ENCODE data around the gene ARMC7. TPM values are rescaled to one million over a fixed set of nuclear protein-coding genes. Genes with fewer than 3 reads are reported as not detected.
A peak's percentile ranks its signal among the peaks of the same experiment; 100 is the strongest.

ARMC7 gene
- total and polyA plus RNA-seq, 2 donors (not counting 1 experiment from before 2014, with no cell fraction given), result 10.4 to 15.9 TPM

DNA sequence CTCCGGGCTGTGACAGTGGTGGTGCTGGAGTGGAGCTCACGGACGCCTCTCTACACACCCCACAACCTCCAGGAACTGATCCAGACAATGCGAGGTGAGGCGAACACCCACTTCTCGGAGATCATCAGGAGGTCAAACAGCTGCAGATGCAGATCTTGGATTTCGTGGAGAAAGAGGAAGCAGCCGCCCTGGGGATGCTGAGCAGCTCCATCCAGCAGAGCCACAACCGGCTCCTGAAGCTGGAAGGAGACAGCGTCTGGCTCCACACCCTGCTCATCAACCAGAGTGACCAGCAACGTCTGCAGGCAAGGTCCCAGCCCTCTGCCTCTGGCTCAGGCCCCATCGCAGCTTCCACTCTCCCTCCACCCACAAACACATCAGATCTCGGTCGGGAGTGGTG lies 35.2 kb upstream of the ARMC7 start:
- Histone ChIP-seq H3K36me3 (replicated peaks in 1 of 2; ENCODE audit: control extremely low read depth in 1 of 2, control insufficient read depth in 1 of 2, extremely low read depth in 1 of 2, insufficient read depth in 2 of 2, low read length in 1 of 2) (no peaks in the 10 kb centered on the region), H3K4me1 (ENCODE audit: control insufficient read depth in 2 of 2, insufficient read depth in 2 of 2, low read length in 2 of 2) (peaks cover 21 to 27% of the 10 kb centered on the region in 2 donors), H3K79me2 (ENCODE audit: control insufficient read depth, insufficient read depth, low read length) (no peaks in the 10 kb centered on the region), H3K4me2 (replicated peaks; ENCODE audit: low read depth, low read length, poor library complexity, severe bottlenecking) (no peak overlapping the region), H4K20me1 (ENCODE audit: control insufficient read depth, insufficient read depth, low read length, poor library complexity, severe bottlenecking) (no peaks in the 10 kb centered on the region), H3K9ac (ENCODE audit: low read length) (no peak overlapping the region), H3K4me3 (ENCODE audit: control extremely low read depth in 1 of 5, extremely low read depth in 1 of 5, insufficient read depth in 1 of 5, low read depth in 2 of 5, low read length in 4 of 5) (no peak overlapping the region), H3K27ac (ENCODE audit: low read length in 2 of 2) (no peak overlapping the region), H3K9me3 (ENCODE audit: control extremely low read depth in 1 of 3, control insufficient read depth in 2 of 3, insufficient read depth in 1 of 3, low read length in 2 of 3) (no peaks in the 10 kb centered on the region), H3K27me3 (replicated peaks in 1 of 4; ENCODE audit: control extremely low read depth in 1 of 4, control insufficient read depth in 3 of 4, insufficient read depth in 4 of 4, low read length in 3 of 4) (no peaks in the 10 kb centered on the region), H2AFZ (ENCODE audit: insufficient read depth, low read depth, low read length, poor library complexity, severe bottlenecking) (no peak overlapping the region)
- H3K9me3 Mint-ChIP-seq (ENCODE audit: insufficient read depth), result no peaks in the 10 kb centered on the region
- CTCF ChIA-PET, result interaction anchor here (1.2 to 1.3 kb wide), 2 partner anchors 39 to 127 kb away, joined by 3 to 4 read pairs; no protein-coding TSS in a partner anchor
- DNase-seq (no peak), ATAC-seq (ENCODE audit: low read depth) (no peak)
- POLR2A ChIA-PET, result no interaction called here
- H3K27me3 Mint-ChIP-seq, result no peaks in the 10 kb centered on the region
- intact Hi-C loops (cut with micrococcal nuclease), result no loop called here
- no peak overlapping the region for H3K4me3 Mint-ChIP-seq
- 94% methylated on average over 13 of the region's 14 CpGs for WGBS (ENCODE audit: insufficient coverage)
- H3K27ac Mint-ChIP-seq, result no peak overlapping the region
- peaks cover 22% of the 10 kb centered on the region for H3K4me1 Mint-ChIP-seq
- TF ChIP-seq EZH2 (IDR thresholded peaks at IDR 0.05; ENCODE audit: borderline replicate concordance, insufficient read depth, low read depth, low read length, poor library complexity, severe bottlenecking), result no peak
- TF ChIP-seq, protein P1, sequence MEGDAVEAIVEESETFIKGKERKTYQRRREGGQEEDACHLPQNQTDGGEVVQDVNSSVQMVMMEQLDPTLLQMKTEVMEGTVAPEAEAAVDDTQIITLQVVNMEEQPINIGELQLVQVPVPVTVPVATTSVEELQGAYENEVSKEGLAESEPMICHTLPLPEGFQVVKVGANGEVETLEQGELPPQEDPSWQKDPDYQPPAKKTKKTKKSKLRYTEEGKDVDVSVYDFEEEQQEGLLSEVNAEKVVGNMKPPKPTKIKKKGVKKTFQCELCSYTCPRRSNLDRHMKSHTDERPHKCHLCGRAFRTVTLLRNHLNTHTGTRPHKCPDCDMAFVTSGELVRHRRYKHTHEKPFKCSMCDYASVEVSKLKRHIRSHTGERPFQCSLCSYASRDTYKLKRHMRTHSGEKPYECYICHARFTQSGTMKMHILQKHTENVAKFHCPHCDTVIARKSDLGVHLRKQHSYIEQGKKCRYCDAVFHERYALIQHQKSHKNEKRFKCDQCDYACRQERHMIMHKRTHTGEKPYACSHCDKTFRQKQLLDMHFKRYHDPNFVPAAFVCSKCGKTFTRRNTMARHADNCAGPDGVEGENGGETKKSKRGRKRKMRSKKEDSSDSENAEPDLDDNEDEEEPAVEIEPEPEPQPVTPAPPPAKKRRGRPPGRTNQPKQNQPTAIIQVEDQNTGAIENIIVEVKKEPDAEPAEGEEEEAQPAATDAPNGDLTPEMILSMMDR (IDR thresholded peaks at IDR 0.05), result no peak

DNA sequence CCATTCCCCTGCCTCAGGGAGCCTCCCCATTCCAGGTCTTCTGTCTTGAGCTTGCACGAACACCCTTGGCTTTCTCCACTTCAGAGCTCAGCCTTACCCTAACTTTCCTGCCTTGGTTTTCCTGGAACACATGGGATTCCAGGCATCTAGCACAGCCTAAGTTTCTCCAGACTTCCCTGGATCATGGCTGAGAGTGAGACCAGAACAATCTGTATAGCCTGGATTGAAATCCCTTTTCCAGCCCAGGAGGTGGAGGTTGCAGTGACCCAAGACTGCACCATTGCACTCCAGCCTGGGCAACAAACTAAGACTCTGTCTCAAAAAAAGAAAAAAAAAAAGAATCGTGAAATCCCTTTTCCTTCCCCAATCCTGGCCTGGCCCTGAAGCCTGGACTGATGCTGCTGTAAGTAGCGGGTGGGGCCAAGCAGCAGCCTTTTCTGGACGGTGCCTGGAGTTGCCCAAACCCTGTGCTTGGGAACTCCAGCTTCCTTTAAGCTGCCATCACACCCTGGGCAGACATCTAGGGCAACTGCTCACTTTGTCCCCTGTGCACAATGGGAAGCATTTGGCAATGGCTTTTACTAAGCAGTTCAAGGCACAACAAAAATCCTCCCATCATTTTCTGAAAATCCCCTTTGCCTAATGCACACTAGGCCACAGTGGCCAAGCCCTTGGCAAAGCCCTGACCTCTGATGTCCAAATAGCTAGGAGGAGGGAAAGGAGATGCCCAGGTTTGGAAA lies 34.0 kb upstream of the ARMC7 start:
- Histone ChIP-seq H2AFZ (ENCODE audit: insufficient read depth, low read depth, low read length, poor library complexity, severe bottlenecking) (no peak overlapping the region), H3K4me1 (ENCODE audit: control insufficient read depth in 2 of 2, insufficient read depth in 2 of 2, low read length in 2 of 2) (peaks cover 21 to 34% of the 10 kb centered on the region in 2 donors), H3K79me2 (ENCODE audit: control insufficient read depth, insufficient read depth, low read length) (no peaks in the 10 kb centered on the region), H3K9ac (ENCODE audit: low read length) (no peak overlapping the region), H4K20me1 (ENCODE audit: control insufficient read depth, insufficient read depth, low read length, poor library complexity, severe bottlenecking) (no peaks in the 10 kb centered on the region), H3K4me3 (ENCODE audit: control extremely low read depth in 1 of 5, extremely low read depth in 1 of 5, insufficient read depth in 1 of 5, low read depth in 2 of 5, low read length in 4 of 5) (no peak overlapping the region), H3K36me3 (replicated peaks in 1 of 2; ENCODE audit: control extremely low read depth in 1 of 2, control insufficient read depth in 1 of 2, extremely low read depth in 1 of 2, insufficient read depth in 2 of 2, low read length in 1 of 2) (no peaks in the 10 kb centered on the region), H3K27me3 (replicated peaks in 1 of 4; ENCODE audit: control extremely low read depth in 1 of 4, control insufficient read depth in 3 of 4, insufficient read depth in 4 of 4, low read length in 3 of 4) (no peaks in the 10 kb centered on the region), H3K27ac (ENCODE audit: low read length in 2 of 2) (no peak overlapping the region), H3K9me3 (ENCODE audit: control extremely low read depth in 1 of 3, control insufficient read depth in 2 of 3, insufficient read depth in 1 of 3, low read length in 2 of 3) (no peaks in the 10 kb centered on the region), H3K4me2 (replicated peaks; ENCODE audit: low read depth, low read length, poor library complexity, severe bottlenecking) (no peak overlapping the region)
- Mint-ChIP-seq H3K4me1 (peaks cover 27% of the 10 kb centered on the region), H3K27me3 (no peaks in the 10 kb centered on the region), H3K9me3 (ENCODE audit: insufficient read depth) (no peaks in the 10 kb centered on the region), H3K4me3 (peak overlapping the region; percentile 10), H3K27ac (no peak overlapping the region)
- TF ChIP-seq, protein P1 (IDR thresholded peaks at IDR 0.05), result no peak
- no peak for TF ChIP-seq EZH2 (IDR thresholded peaks at IDR 0.05; ENCODE audit: borderline replicate concordance, insufficient read depth, low read depth, low read length, poor library complexity, severe bottlenecking)
- 89% methylated on average over 3 of the region's 4 CpGs for WGBS (ENCODE audit: insufficient coverage)
- intact Hi-C loops (cut with micrococcal nuclease), result no loop called here
- CTCF ChIA-PET, result interaction anchor here (0.7 to 2.1 kb wide), 4 partner anchors 34 to 63 kb away, joined by 3 to 6 read pairs (median 4); partner anchors contain the start of genes ARMC7 and MRPL58
- POLR2A ChIA-PET, result interaction anchor here (0.6 to 1.5 kb wide), 2 partner anchors 21 to 34 kb away, joined by 3 to 5 read pairs; no protein-coding TSS in a partner anchor
- DNase-seq (no peak), ATAC-seq (ENCODE audit: low read depth) (no peak)

Measured in B cell (primary cell).